ENCODE data around the gene OBI1. TPM values are rescaled to one million over a fixed set of nuclear protein-coding genes. Genes with fewer than 3 reads are reported as not detected.

Gene OBI1
- polyA plus RNA-seq, result 13.0 and 15.7 TPM in 2 replicates

DNA sequence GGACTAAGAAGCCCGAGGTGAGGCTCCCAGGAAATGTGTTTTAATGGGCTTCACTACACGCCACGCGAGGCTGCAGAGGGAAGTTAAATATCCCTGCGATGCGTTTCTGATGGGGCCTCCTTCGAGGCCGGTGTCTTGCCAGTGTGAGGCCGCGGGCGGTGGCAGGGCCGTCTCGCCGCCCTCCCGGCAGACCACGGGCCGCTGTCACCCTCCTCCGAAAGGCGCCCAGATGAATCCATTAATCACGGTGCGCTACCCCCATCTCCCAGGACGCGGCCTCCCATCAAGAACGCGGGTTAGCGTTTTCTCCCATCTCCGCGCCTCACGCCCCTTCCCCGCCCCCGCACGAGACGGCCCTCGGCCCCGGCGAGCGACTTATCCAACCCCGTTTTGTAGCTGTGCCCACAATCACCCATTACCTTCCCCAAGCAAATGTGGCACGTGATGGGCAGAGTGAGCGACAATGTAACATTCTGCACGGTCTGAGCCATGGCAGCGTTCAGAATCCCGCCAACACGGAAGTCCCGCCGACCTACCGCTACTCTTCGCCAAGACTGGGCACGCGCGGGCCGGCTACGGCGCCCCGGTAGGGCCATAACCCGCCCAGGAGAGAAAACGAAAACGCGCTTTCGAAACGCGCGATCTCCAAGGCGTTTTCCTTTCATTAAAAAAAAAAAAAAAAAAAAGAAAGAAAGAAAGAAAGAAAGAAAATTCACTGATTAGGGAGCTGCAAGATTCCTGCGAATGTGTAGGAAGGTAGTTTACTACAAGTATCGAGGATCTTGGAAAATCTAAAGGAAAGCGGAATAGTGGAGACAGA, at the start of gene OBI1:
Gene OBI1, minus strand, starts transcription at position 526 of the 820 bp plus-strand sequence. Its CDS starts 35 bp downstream, at position 491.

DNA sequence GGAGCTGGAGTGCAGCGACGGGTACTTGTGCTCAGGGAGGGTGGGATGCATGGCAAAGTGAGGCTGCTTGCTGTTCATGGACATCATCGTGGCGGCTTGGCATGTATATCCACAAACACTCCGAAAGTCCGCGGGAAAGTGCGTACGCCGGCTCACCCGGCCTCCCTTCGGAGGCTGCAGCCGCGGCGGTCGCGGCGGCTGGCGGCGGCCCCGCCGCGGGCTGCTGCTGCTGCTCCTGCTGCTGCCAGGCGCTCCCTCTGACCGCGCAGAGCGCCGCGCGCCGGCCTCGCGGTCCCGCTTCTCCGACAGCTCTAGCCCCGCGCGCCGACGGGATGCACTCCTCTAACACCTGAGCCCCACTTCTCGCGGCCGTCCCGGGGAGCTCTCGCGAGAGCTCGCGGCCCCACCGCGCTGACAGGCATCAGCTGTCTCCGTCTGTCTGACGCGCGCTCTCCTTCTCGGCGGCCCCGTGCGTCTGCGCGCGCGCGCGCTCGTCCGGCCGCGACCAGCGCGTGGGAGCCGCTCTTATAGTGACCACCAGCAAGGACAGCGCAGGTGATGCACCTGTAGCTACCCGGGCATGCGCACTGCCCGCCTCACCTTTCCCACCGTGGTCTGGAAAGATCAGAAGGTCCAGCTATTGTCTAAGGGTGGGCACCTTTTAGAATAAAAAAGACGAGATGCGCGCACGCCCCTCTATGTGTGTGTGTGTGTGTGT, 55.6 kb downstream of the OBI1 start, which contains the start of gene POU4F1:
Gene POU4F1, minus strand, starts transcription at position 313 of the 718 bp plus-strand sequence. Its CDS starts 226 bp downstream, at position 87.

Other genes with a start within 250 kb of the OBI1 start
- gene POU4F1, start 55.6 kb downstream of the OBI1 start, polyA plus RNA-seq, result not detected in 2 replicates

Measured in Purkinje cell (primary cell).